ENCODE data around the gene IRF2BP2. TPM values are rescaled to one million over a fixed set of nuclear protein-coding genes. Genes with fewer than 3 reads are reported as not detected.
A peak's percentile ranks its signal among the peaks of the same experiment; 100 is the strongest.

Gene IRF2BP2
- total and polyA plus RNA-seq, 10 of the 15 experiments (the other 5 are each of a cell fraction or from before 2014, with no cell fraction given): 7.5 to 114 (median 52.3) TPM

GRCh38 chr1:234599617-234600417 lies 10.2 kb downstream of the IRF2BP2 start (continued):
- peak; percentile 9; the same call in 1 of the 2 replicates for TF ChIP-seq SMC3 (IDR thresholded peaks at IDR 0.05; ENCODE audit: borderline replicate concordance, low read length)
- no peak for TF ChIP-seq RELA (IDR thresholded peaks at IDR 0.05; ENCODE audit: borderline replicate concordance, partially characterized antibody)
- TF ChIP-seq ZZZ3 (IDR thresholded peaks at IDR 0.05; ENCODE audit: control insufficient read depth, insufficient read length, low read depth): no peak
- TF ChIP-seq FOXK2 (IDR thresholded peaks at IDR 0.05): no peak
- no peak for TF ChIP-seq BCL11A (IDR thresholded peaks at IDR 0.05; ENCODE audit: low read depth, low read length)
- peak; percentile 70; the same call in 1 of the 2 replicates for TF ChIP-seq POLR2A (IDR thresholded peaks at IDR 0.05; ENCODE audit: low read depth, low read length)
- peak; percentile 94 for TF ChIP-seq MAX (IDR thresholded peaks at IDR 0.05; ENCODE audit: low read depth, low read length)
- no peak for TF ChIP-seq BCLAF1 (IDR thresholded peaks at IDR 0.05)
- TF ChIP-seq STAT1 (conservative IDR thresholded peaks at IDR 0.05): no peak
- TF ChIP-seq YY1 (IDR thresholded peaks at IDR 0.05; ENCODE audit: low read depth, low read length): 0 out of 2 replicates have a peak, but pooled peaks have one; percentile 11
- TF ChIP-seq HDGF (IDR thresholded peaks at IDR 0.05): 0 out of 2 replicates have a peak, but pooled peaks have one; percentile 36
- TF ChIP-seq GABPA (IDR thresholded peaks at IDR 0.05; ENCODE audit: low read depth): no peak
- TF ChIP-seq ZBTB33 (IDR thresholded peaks at IDR 0.05): no peak
- TF ChIP-seq EGR1 (IDR thresholded peaks at IDR 0.05; ENCODE audit: borderline replicate concordance in 1 of 2, low read depth in 2 of 2, low read length in 2 of 2): no peak
- no peak for TF ChIP-seq USF2 (IDR thresholded peaks at IDR 0.05; ENCODE audit: borderline replicate concordance, low read depth, low read length)
- no peak for TF ChIP-seq NR2C1 (IDR thresholded peaks at IDR 0.05)
- no peak for TF ChIP-seq SREBF2 (IDR thresholded peaks at IDR 0.05; ENCODE audit: low read length)
- TF ChIP-seq ZNF687 (IDR thresholded peaks at IDR 0.05): peak; percentile 100
